GM21390 (cell line): ENCODE results near the gene SH3TC2.

Experiments used
- ATAC-seq: cut with Tn5 transposase; IDR thresholded peaks from one replicate; pipeline ENCODE4 v1.9.1; 2021; ENCODE audit not compliant: unreplicated experiment

SH3TC2 gene

DNA sequence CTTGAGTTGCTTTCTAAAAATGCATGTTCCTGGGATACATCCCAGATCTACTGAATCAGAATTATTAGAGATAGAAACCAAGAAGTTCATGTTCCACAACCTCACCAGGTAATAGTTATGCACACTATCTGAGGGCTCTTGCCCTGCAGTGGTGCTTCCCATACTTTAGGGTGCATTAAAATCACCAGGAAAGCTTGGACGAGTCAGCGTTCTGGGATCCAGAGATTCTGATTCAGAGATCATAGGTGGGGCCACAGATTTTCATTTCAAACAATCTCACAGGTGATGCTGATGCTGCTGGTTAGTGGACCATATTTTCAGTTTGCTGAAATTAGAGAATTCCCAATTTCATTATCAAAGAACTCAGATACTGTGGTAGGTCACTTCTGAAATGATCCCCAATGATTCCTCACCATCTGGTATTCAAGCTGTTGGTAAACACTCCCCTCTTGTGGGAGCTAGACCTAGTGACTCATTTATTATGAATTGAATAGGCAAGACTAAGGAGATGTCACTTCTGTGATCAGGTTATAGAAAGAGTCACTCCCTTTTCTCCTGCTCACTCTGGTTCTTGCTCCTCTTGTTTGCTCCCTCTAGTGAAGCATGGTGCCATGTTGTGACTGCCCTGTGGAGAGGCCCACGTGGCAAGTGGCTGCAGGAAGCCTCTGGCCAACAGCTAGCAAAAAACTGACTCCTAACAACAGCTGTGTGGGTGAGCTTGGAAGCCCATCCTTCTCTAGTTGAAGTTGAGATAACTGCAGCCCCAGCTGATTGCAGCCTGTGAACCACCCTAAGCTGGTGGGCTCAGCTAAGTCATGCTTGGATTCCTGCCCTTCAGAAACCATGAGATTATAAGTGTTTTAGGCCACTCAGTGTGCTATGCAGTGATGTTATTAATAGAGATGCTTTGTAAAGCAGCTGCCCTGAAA is 59.8 kb downstream of the SH3TC2 start:
- ATAC-seq = no peak

DNA sequence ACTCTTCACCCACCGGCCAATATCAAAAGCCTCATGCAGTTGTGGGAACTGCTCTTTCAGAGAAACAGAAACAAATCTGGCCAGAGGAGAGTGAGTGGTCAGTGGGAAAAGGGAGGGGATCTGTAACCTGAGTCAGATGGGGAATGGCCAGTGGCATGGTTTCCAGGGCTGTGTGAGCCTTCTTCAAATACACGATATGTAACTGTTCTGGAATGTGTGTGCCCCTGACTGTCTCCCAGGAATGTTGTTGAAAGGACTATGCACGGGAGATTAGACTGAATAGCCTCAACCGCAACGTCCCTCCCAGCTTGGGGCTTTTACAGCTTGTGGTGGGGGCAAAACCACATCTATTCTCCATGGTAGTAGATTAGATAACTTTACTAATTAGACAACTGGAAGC is 60.8 kb downstream of the SH3TC2 start:
- no peak for ATAC-seq

DNA sequence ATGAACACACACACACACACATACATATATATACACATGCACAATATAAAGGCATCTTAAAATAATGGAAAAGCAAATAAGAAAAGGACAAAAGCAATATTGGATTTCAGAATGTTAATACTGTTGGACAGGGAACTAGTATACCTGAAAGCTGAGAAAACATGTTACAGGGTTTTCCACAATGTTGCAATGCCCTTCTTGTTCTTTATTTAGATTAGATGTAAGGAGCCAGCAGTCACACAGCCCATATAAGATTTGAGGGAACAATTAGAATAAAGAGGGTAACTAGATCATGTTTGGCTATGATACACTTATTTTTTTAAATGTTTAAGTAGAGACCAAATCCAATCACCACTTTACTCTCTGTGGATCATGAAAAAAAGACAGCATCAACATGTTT is 61.7 kb downstream of the SH3TC2 start:
- no peak for ATAC-seq

DNA sequence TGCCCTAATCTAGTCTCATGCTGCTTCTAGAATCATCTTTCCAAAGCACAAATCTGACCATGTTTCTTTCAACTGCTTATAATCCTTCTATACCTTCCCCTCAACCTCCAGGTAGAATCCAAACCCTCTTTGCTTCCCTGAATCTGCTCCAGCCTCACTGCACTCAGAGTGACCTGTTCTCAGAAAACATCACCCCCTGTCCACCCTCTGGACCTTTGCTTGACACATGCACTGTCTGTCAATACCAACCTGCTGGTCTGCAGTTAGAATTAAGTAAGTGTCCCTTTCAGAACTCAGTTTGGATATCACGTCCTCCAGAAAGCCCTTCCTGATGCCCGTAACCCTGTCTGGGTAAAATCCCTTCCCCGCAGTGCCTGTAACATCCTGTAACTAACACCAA is 63.1 kb downstream of the SH3TC2 start:
- no peak for ATAC-seq

GRCh38 chr5:148998174-148998797 is 64.6 kb downstream of the SH3TC2 start:
- peak; percentile 75 for ATAC-seq

- ATAC-seq = no peak
Observed at GRCh38 chr5:148996270-148996669, 66.6 kb downstream of the SH3TC2 start.

- ATAC-seq = no peak
Observed at GRCh38 chr5:148995791-148996190, 67.1 kb downstream of the SH3TC2 start.

DNA sequence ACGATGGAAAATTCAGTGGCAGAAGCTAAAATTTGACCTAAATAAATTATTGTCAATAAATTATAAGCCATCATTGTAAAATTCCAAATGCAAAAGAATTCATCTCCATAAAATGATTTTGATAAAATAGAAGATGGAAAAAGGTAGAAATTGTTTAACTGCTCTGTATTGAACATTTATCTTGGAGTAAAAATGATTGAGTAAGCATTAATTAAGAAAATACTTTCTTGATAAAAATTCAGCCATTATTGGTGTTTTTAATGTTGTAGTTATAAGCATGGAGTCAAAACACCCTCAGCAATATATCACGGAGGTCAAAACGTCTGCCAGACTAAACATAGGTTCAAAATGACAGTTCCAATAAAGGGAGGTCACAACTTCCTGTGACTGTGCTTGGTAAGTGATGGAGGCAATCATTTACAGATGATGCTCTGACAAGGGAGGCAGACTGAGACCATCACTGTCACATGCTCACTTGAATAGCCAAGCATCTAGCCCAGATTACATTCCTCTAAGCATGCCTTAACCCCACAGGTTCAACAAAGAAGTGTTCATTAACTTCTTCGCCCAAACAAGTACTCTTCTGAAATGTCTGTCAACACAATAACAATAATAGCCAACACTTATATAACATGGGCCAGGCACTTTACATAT is 69.5 kb downstream of the SH3TC2 start:
- no peak for ATAC-seq

GRCh38 chr5:148992265-148992664 is 70.6 kb downstream of the SH3TC2 start:
- ATAC-seq = no peak

GRCh38 chr5:148991566-148991965 is 71.3 kb downstream of the SH3TC2 start:
- ATAC-seq = no peak

GRCh38 chr5:148990817-148991216 is 72.0 kb downstream of the SH3TC2 start:
- ATAC-seq = no peak

- ATAC-seq = no peak
Observed at GRCh38 chr5:148989567-148989966, 73.3 kb downstream of the SH3TC2 start.

DNA sequence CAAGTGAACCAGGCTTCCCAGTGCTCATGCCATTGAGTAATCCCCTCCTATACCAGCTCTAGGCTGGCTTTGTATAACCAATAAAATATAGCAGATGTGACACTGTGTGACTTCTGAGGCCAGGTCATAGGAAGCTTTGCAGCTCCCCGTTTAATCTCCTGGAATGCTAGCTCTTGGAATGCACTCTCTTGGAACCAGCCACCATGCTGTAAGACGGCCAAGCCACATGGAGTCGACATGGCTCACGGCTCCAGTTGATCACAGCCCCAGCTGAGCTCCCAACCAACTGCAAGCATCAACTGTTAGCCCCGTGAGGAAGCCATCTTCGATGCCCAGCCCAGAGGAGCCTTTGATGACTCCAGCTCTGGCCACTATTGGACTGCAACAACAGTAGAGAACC is 74.5 kb downstream of the SH3TC2 start:
- no peak for ATAC-seq

GRCh38 chr5:148986636-148987035 is 76.2 kb downstream of the SH3TC2 start:
- no peak for ATAC-seq

DNA sequence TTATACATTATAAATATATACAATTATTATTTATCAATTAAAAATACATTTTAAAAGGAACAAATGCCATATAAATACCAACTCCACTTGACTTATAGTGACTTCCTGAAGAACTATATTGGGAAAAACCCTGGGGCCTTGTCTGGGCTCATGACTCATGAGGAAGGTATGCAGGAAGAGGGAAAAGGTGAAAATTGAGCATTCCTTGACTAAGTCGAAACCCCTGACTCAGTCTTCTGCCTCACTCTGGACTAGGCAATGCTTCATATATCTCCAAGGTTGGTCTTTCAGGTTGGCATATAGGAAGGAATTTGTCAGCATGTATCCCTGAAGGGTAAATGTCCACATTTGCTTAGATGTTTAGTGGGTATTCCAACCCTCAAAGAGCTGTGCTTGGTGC is 78.5 kb downstream of the SH3TC2 start:
- no peak for ATAC-seq

GRCh38 chr5:148981353-148981752 is 81.5 kb downstream of the SH3TC2 start:
- ATAC-seq = no peak

DNA sequence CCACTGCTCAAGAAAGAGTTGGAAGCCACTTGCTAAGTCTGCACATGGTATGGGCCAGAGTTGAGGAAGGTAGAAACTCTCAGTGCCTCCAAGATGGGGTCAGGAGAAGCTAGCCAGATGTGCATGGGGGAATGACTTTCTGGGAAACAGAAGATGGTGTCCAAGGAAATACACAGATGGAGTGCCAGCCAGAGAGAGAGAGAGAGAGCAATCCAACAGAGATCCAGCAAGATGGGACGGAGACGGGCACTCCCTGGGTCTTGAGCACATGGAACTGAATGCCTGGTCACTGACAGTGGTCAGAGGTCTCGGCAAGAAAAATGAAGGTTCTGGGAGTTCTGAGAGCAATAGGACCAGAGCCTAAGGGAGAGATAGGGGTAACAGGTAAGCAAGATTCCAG is 82.1 kb downstream of the SH3TC2 start:
- no peak for ATAC-seq

- ATAC-seq = no peak
Observed at GRCh38 chr5:148979083-148979723, 83.7 kb downstream of the SH3TC2 start.

DNA sequence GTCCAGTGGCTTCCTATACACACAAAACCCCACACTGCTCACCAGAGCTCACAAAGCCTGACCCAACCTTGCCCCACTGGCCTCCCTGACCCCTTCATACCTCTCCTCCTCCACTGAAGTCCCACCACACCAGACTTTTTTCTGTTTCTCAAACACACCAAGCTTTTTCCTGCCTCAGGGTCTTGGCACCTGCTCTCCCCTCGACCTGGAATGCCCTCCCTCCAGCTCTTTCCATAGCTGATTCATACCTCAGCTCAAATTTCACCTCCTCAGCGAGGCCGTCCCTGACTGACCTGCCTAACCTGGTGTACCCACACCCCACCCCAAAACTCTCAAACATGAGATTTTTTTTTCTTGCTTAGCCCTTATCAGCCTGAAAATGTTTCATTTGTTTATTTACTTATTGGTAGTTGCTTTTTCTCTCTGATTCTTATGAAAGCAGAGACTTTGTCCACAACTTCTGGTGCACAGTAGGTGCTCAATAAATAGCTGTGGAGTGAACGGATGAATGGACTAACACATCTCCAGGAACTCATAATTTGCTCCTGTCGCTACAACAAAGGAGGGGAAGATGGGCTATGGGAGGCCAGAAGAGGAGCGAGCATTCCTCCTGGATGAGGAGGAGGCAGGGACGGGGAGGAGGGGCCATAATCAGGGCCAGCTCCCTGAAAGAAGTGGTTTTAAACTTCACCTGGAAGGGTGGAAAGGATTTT is 84.3 kb downstream of the SH3TC2 start:
- no peak for ATAC-seq

GRCh38 chr5:148976569-148977381 is 86.1 kb downstream of the SH3TC2 start:
- no peak for ATAC-seq
